CD14-positive monocyte (primary cell): Measurements from ENCODE around the gene MYO1E. TPM values are rescaled to one million over a fixed set of nuclear protein-coding genes. Genes with fewer than 3 reads are reported as not detected.

Experiments
- DNase-seq, 3 donors: peaks; one replicate each; pipeline ENCODE4 v3.0.0-alpha.2; 2011 to 2022
- H2AFZ ChIP-seq: 2 replicates; pipeline ENCODE4 v1.6.0; 2012; ENCODE audit warnings: mild to moderate bottlenecking, low read depth, low read length, inconsistent platforms; ENCODE audit not compliant: insufficient read depth, poor library complexity, severe bottlenecking
- H3K27ac ChIP-seq, 2 donors: 1 replicate in 1 of 2; 2 replicates in 1 of 2; pipeline ENCODE4 v1.5.1; 2012 to 2013; ENCODE audit warnings: low read length in 2 of 2, control low read depth in 1 of 2, inconsistent platforms in 1 of 2, low read depth in 1 of 2, mild to moderate bottlenecking in 1 of 2
- H3K27me3 ChIP-seq, 2 donors: one replicate each; pipeline versions ENCODE4 v1.6.0 to v1.6.1; 2011 to 2013; ENCODE audit warnings: low read length in 2 of 2; ENCODE audit not compliant: control insufficient read depth in 2 of 2, insufficient read depth in 2 of 2
- H3K36me3 ChIP-seq, 2 donors: replicated peaks in 1 of 2; 1 replicate in 1 of 2; 2 replicates in 1 of 2; pipeline versions ENCODE4 v1.5.1 to v1.6.1; 2012 to 2013; ENCODE audit warnings: low read length in 2 of 2, control low read depth in 1 of 2, inconsistent platforms in 1 of 2, mild to moderate bottlenecking in 1 of 2; ENCODE audit not compliant: insufficient read depth in 2 of 2, control insufficient read depth in 1 of 2
- H3K4me1 ChIP-seq, 2 donors: 1 replicate in 1 of 2; 2 replicates in 1 of 2; pipeline versions ENCODE4 v1.5.1 to v1.6.1; 2012 to 2013; ENCODE audit warnings: low read length in 2 of 2, control low read depth in 1 of 2, inconsistent platforms in 1 of 2, mild to moderate bottlenecking in 1 of 2, moderate library complexity in 1 of 2; ENCODE audit not compliant: insufficient read depth in 2 of 2, control insufficient read depth in 1 of 2
- H3K4me2 ChIP-seq: replicated peaks from 2 replicates; pipeline ENCODE3; 2012; ENCODE audit warnings: low read length, moderate library complexity, mild to moderate bottlenecking; ENCODE audit not compliant: poor library complexity, severe bottlenecking; ENCODE audit errors: extremely low read depth
- H3K4me3 ChIP-seq, 3 experiments: fragments of 200-600 bp in 1 of 3; sonication (generic) in 1 of 3; replicated peaks in 1 of 3; 1 replicate in 2 of 3; 2 replicates in 1 of 3; pipeline ENCODE4 v1.5.1; 2011 to 2013; ENCODE audit warnings: low read length in 3 of 3, mild to moderate bottlenecking in 3 of 3, control low read depth in 2 of 3, low read depth in 2 of 3, inconsistent platforms in 1 of 3, moderate library complexity in 1 of 3
- H3K79me2 ChIP-seq: 2 replicates; pipeline ENCODE4 v1.6.0; 2012; ENCODE audit warnings: mild to moderate bottlenecking, control low read depth, inconsistent platforms, low read length, moderate library complexity; ENCODE audit not compliant: insufficient read depth
- H3K9ac ChIP-seq: 2 replicates; pipeline ENCODE4 v1.6.0; 2017; ENCODE audit warnings: low read length, mild to moderate bottlenecking; ENCODE audit not compliant: insufficient read depth, poor library complexity, severe bottlenecking
- H3K9me3 ChIP-seq, 2 donors: replicated peaks in 1 of 2; 1 replicate in 1 of 2; 2 replicates in 1 of 2; pipeline versions ENCODE4 v1.5.1 to v1.6.1; 2012 to 2013; ENCODE audit warnings: low read length in 2 of 2, control low read depth in 1 of 2; ENCODE audit not compliant: control insufficient read depth in 1 of 2, insufficient read depth in 1 of 2
- H4K20me1 ChIP-seq: 2 replicates; pipeline ENCODE4 v1.6.0; 2012; ENCODE audit warnings: mild to moderate bottlenecking, low read length, control low read depth, moderate library complexity; ENCODE audit not compliant: insufficient read depth
- H3K27ac Mint-ChIP-seq, 7 donors: one replicate each; pipeline ENCODE4 v1.8.0; 2020; ENCODE audit warnings: mild to moderate bottlenecking in 7 of 7, mixed read lengths in 7 of 7, moderate library complexity in 6 of 7, inconsistent platforms in 2 of 7
- H3K27me3 Mint-ChIP-seq, 3 donors: one replicate each; pipeline ENCODE4 v1.8.0; 2021 to 2022; ENCODE audit warnings: low read depth in 3 of 3, mild to moderate bottlenecking in 3 of 3, mixed read lengths in 3 of 3, moderate library complexity in 3 of 3, inconsistent platforms in 1 of 3
- H3K36me3 Mint-ChIP-seq, 2 donors: one replicate each; pipeline ENCODE4 v1.8.0; 2020; ENCODE audit warnings: mixed read lengths in 2 of 2, inconsistent platforms in 1 of 2, mild to moderate bottlenecking in 1 of 2
- H3K4me1 Mint-ChIP-seq: one replicate; pipeline ENCODE4 v1.8.0; 2020; ENCODE audit warnings: mild to moderate bottlenecking, mixed read lengths
- H3K4me3 Mint-ChIP-seq, 2 donors: one replicate each; pipeline ENCODE4 v1.8.0; 2020; ENCODE audit warnings: mild to moderate bottlenecking in 2 of 2, mixed read lengths in 2 of 2, moderate library complexity in 1 of 2
- H3K9me3 Mint-ChIP-seq, 7 donors: one replicate each; pipeline ENCODE4 v1.8.0; 2020 to 2022; ENCODE audit warnings: mixed read lengths in 7 of 7, mild to moderate bottlenecking in 6 of 7, moderate library complexity in 6 of 7, inconsistent platforms in 2 of 7
- WGBS: methylation state at CpG from one replicate; pipeline ENCODE4 v1.1.5; 2013; ENCODE audit warnings: missing lambda C conversion rate; ENCODE audit not compliant: insufficient coverage; 5-methylcytosine and 5-hydroxymethylcytosine counted together
- intact Hi-C, 2 donors: fragments of 100-400 bp; cut with micrococcal nuclease; formaldehyde crosslinking; loops; one replicate each; pipeline versions ENCODE4 v1.15.0 to v1.15.1; 2023
- polyA plus RNA-seq, 3 donors: library from polyadenylated mRNA; depleted of rRNA in 1 of 3; unstranded in 2 of 3; stranded (reverse) in 1 of 3; fragments of 300-500 nt in 2 of 3; fragments of >200 nt in 1 of 3; fragmentation: Illumina TruSeq in 2 of 3; gene quantifications; 1 replicate in 2 of 3; 2 replicates in 1 of 3; pipeline ENCODE4 v1.2.3, GENCODE V29; 2012 to 2021
- TF ChIP-seq, protein P1 (sequence below): fragments of 200-600 bp; IDR thresholded peaks from one replicate; pipeline ENCODE4 v1.8.0; 2022; ENCODE audit warnings: antibody characterized with exemption, mild to moderate bottlenecking

MYO1E gene
- polyA plus RNA-seq, 3 donors = 5.5 to 16.2 (median 6.2) TPM

DNA sequence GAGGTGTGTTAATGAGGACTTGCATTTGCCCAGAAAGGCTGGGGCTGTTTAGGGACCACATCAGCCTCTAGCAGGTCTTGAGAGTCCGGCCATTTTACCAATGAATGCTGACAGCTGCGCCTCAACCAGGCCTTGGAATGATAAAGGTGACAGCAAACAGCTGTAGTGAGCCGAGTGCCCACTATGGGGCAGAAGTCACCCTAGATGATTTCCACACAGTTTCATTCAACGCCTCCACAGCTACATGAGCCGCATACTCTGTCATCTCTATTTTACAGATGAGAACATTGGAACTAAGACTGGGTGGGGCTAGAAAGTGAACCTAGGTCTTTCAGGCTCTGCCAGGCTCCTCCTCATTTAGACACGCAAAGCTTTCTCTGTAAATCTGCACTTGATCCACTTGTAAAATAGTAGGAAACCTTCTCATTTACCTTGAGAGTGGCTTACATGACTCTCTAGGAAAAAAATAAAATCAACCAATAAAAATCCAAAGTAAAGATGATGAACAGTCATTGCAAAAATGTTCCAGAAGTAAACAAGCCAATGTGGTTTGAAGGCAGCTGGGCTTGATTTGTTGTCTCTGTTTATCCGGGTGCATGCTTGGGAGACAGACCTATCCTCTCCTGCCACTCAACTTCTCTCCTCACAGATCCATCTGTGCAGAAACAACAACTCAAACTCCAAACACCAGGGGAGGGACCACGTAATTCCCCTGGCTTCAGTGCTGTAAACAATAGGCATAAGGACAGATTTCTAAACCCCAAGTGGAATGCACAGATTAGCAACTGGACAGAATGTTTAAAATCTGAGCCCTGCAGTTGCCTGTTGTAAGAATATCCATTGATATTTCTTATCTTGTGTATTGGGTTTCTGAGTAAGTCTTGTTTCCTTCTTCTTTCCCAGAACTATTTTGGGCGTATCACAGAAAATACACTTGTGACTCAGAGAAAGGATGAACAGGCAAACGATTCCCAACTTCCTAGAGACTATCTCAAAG lies 197.5 kb downstream of the MYO1E start:
- Mint-ChIP-seq H3K4me1 (peaks cover 59% of the 10 kb centered on the region), H3K9me3 (no peaks in the 10 kb centered on the region), H3K36me3 (peaks cover 42 to 49% of the 10 kb centered on the region in 2 donors), H3K4me3 (peak overlapping the region in 1 of 2 donors; percentile 69), H3K27me3 (peaks cover 0 to 5% (median 0%) of the 10 kb centered on the region in 3 donors), H3K27ac (peak overlapping the region; percentile 96 to 100 (median 99))
- H3K4me3 ChIP-seq = peak overlapping the region in 1 of 3 experiments; percentile 37
- H3K9me3 ChIP-seq = no peaks in the 10 kb centered on the region
- WGBS = 100% methylated on average over 4 of the region's 10 CpGs
- TF ChIP-seq, protein P1, sequence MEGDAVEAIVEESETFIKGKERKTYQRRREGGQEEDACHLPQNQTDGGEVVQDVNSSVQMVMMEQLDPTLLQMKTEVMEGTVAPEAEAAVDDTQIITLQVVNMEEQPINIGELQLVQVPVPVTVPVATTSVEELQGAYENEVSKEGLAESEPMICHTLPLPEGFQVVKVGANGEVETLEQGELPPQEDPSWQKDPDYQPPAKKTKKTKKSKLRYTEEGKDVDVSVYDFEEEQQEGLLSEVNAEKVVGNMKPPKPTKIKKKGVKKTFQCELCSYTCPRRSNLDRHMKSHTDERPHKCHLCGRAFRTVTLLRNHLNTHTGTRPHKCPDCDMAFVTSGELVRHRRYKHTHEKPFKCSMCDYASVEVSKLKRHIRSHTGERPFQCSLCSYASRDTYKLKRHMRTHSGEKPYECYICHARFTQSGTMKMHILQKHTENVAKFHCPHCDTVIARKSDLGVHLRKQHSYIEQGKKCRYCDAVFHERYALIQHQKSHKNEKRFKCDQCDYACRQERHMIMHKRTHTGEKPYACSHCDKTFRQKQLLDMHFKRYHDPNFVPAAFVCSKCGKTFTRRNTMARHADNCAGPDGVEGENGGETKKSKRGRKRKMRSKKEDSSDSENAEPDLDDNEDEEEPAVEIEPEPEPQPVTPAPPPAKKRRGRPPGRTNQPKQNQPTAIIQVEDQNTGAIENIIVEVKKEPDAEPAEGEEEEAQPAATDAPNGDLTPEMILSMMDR = peak; percentile 76
- DNase-seq = peak; percentile 59 to 74 (median 66)
- H3K4me2 ChIP-seq = peak overlapping the region; percentile 47
- peak overlapping the region in 1 of 2 donors; percentile 94 for H3K27ac ChIP-seq
- no peaks in the 10 kb centered on the region for H3K79me2 ChIP-seq
- H3K4me1 ChIP-seq = peaks cover 60 to 66% of the 10 kb centered on the region in 2 donors
- no peak overlapping the region for H3K9ac ChIP-seq
- intact Hi-C loops = loop anchor here in 1 of 2 donors (5.0 to 10.0 kb wide), 4 partner anchors 62 to 350 kb away; partner anchors contain the start of gene MYO1E
- no peaks in the 10 kb centered on the region for H4K20me1 ChIP-seq
- peaks cover 13 to 14% of the 10 kb centered on the region in 2 donors for H3K36me3 ChIP-seq
- H2AFZ ChIP-seq = peak overlapping the region; percentile 21
- H3K27me3 ChIP-seq = no peaks in the 10 kb centered on the region

DNA sequence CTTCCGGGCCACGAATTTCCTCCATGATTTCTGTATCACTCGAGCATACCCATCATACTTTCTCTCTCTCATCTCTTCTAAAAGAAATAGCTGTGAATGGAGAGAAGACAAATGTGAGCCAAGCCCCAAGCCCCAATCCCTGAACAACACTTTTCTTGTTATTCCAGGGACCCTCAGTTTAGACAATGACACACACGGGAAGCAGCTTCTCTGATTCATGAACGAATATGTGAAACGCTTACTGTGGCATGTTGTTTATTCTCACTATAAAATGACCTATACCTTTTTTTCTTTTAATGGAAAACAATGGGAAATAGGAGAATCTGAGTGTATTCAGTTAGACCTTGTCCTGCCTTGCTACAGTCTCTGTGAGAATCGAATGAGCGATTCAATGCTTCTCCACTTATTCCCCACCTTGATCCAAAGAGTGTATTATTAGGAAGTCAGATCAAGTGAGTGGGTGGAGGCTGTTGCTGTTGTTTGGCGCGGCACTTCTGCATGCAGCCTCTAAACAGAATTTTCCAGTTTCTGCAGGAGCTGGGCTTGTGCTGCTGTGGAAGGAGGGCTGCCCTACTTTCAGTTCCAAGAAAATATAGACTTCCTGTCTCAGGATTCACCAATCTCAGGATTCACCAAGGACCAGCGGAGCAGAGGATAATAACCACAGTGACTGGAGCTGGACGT lies 198.4 kb downstream of the MYO1E start:
- intact Hi-C loops = loop anchor here in 1 of 2 donors (10.0 kb wide), 3 partner anchors 131 to 351 kb away; partner anchors contain the start of gene MYO1E
- 100% methylated on average over 2 of the region's 12 CpGs for WGBS
- Histone ChIP-seq H3K4me1 (peaks cover 62 to 68% of the 10 kb centered on the region in 2 donors), H3K27me3 (no peaks in the 10 kb centered on the region), H2AFZ (no peak overlapping the region), H3K27ac (peak overlapping the region in 1 of 2 donors; percentile 94), H4K20me1 (no peaks in the 10 kb centered on the region), H3K36me3 (peaks cover 13 to 14% of the 10 kb centered on the region in 2 donors), H3K4me2 (no peak overlapping the region), H3K4me3 (no peak overlapping the region), H3K9me3 (no peaks in the 10 kb centered on the region), H3K79me2 (no peaks in the 10 kb centered on the region), H3K9ac (no peak overlapping the region)
- Mint-ChIP-seq H3K36me3 (peaks cover 38 to 56% of the 10 kb centered on the region in 2 donors), H3K9me3 (no peaks in the 10 kb centered on the region), H3K27ac (peak overlapping the region in 5 of 7 donors; percentile 60 to 100 (median 96)), H3K27me3 (peaks cover 0 to 5% (median 0%) of the 10 kb centered on the region in 3 donors), H3K4me1 (peaks cover 63% of the 10 kb centered on the region), H3K4me3 (no peak overlapping the region)
- DNase-seq = no peak
- TF ChIP-seq, protein P1 = no peak
